ENCODE measurements around the gene PPP2R2C.

The PPP2R2C gene

GRCh38 chr4:6324999-6325787, 147.2 kb downstream of the PPP2R2C start:
- peak; percentile 19 for DNase-seq

DNA sequence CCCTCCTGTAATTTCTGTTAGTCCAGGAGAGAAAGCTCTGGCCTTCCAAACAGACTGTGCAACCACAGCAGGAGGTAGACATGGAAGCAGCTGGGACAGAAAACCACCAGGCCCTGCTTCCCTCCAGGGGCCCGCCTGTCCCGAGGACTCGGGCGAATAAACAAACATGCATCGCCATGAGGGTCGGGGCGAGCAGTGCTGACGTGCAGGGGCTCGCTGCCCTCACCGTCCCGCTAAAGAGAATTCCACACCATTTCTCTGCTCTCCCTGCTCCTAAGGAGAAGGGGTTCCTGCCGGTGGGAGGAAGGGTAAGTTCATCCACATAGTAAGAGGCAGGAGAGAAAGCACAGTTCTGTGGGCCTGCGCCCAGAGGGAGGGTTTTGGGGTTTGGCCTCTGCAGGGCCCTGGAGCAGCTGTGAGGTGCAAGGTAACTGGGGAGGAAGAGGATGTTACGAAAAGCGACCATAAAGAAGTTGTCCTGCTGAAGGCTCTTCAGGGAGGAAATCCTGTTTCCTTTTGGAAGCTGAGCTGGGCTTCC, 147.9 kb downstream of the PPP2R2C start:
- no peak for DNase-seq

GRCh38 chr4:6322761-6323566, 149.4 kb downstream of the PPP2R2C start:
- DNase-seq = no peak

DNA sequence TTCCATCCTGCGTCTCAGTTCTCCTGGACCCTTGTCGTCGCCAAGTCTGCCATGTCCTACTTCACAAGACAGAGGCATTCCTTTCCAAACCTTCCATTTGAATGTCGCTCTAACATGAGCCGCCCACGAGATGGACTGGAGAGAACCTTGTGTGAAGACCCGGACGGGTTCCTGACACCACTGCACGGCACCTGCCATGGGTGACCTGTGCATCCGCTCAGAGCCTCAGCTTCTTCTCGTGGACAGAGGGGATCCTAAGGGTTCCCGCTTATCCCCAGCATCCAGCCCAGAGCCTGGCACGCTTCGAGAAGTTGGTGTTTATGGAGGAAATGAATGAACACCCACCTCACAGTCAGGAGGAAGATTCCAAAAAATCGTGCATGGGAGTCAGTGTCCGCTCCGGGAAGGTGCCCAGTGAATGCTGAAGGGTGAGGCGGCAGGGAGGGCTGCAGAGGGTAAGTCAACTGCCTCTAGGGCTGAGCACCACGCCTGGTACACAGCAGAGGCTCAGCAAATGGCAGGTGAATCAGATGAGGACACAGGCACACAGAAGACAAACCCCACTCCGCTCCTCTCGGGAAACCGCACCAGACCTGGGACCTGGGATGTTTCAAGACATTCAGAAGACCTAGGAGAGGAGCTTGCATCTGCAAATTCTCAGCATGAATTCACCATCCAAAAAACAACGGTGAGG, 150.2 kb downstream of the PPP2R2C start:
- no peak for DNase-seq

DNA sequence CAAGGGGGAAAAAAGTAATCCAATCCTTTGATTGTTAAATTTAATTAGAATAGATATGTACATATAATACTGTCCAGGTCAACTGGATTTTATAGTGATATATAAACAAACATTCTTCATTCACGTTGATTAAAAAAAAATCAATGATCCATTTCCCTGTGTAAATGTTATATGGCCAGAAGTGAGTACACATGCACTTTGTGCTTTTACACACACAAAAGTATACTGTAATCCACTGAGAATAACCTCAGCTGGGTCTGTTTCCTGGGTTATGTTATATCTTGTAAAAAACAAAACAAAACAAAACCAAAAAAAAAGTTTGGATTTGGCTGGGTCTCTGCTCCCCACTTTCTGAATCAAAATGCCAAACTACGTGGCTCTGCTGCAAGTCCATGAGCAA, 151.1 kb downstream of the PPP2R2C start:
- no peak for DNase-seq

- DNase-seq = no peak
Measured at GRCh38 chr4:6320663-6321062, 151.8 kb downstream of the PPP2R2C start.

DNA sequence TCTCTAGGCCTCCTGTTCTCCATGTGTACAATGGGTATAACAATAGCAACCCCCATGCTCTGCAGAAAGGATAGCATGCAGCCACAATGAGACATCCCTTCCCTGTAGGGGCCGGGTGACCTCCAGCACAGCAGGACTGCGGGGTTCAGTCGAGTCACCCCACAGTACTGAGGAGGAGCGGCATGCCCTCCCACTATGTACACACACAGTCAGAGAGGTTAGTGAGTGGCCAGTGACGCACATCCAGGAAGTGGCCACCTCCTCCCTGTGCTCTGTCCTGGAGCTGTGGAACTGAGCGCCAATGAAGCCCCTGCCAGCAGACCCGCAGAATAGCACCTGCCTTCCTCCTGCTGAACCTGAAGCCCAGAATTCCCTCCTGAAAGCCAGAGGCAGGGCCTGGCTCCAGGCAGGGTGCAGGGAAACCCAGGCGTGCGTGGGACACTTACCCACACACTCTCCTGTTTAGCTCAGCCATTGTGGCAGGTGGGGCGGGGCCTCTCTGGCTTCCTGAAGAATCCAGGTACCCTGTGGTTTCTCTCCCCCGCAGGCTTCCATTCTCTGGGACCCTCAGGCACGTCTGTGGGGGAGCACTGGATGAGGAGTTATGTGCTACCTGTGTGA, 152.8 kb downstream of the PPP2R2C start:
- DNase-seq = no peak

- DNase-seq = no peak
Measured at GRCh38 chr4:6318206-6318605, 154.2 kb downstream of the PPP2R2C start.

DNA sequence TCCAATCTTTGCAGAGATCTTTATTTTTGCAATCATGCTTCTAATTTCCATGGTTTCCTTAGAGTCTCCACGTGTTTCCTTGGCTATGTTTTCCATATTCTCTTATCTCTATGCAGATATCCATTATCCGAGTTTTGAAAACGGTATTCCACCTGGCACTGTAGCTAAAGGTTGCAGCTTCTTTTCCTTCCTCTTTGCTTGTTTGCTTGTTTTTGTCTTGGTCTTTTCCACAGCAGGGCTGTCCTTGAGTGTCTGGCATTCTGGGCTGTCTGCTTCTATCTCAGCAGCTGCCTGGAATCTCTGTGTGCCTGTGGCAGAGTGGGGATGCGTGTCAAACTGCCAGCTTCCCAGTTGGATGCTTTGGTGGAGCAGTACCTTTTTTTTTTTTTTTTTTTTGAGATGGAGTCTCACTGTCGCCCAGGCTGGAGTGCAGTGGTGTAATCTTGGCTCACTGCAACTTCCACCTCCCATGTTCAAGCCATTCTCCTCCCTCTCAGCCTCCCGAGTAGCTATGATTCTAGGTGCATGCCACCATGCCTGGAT, 155.9 kb downstream of the PPP2R2C start:
- no peak for DNase-seq

GRCh38 chr4:6313216-6313615, 159.2 kb downstream of the PPP2R2C start:
- no peak for DNase-seq

DNA sequence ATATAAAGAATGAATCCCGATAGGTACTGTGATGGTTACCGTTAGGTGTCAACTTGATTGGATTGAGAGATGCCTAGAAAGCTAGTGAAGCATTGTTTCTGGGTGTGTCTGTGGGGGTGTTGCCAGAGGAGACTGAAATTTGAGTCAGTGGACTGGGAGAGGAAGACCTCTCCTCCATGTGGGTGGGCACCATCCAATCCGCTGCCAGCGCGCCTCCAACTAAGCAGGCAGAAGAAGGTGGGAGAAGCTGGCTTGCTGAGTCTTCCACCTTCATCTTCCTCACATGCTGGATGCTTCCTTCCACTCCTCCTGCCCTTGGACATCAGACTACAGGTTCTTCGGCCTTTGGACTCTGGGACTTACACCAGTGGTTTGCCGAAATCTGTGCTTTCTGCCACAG, 162.6 kb downstream of the PPP2R2C start:
- DNase-seq = no peak

DNA sequence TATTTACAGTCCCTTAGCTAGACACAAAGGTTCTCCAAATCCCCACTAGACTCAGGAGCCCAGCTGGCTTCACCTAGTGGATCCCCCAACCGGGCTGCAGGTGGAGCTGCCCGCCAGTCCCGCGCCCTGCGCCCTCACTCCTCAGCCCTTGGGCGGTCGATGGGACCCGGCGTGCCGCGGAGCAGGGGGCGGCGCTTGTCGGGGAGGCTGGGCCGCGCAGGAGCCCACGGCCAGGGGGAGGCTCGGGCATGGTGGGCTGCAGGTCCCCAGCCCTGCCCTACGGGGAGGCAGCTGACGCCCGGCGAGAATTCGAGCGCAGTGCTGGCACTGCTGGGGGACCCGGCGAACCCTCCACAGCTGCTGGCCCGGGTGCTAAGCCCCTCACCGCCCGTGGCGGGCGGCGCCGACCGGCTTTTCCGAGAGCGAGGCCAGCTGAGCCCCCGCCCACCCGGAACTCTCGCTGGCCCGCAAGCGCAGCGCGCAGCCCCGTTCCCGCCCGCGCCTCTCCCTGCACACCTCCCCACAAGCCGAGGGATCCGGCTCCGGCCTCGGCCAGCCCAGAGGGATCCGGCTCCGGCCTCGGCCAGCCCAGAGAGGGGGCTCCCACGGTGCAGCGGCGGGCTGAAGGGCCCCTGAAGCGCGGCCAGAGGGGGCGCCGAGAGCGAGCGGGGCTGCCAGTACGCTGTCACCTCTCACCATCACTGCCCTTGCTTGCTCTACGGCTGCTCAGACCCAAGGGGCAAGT, 163.3 kb downstream of the PPP2R2C start:
- no peak for DNase-seq

DNA sequence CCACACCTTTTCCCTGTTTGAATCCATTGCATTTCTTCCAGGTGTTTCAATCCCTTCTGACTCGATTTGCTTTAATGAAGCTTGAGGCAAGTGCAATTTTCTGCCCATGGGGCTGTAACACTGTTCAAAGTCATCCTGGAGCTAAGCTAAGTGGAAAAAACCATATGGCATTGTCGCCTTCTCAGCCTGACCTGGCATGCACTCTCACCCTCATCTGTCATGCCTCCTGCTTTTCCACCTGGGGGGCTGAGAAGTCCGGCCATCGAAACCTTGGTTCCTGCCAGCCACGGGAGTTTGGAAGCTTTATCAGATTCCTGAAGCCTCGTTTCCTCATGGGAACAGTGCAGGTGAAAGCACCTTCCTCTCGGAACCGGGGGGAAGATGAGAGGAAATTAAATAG, 164.5 kb downstream of the PPP2R2C start:
- no peak for DNase-seq

GRCh38 chr4:6307230-6307629, 165.2 kb downstream of the PPP2R2C start:
- DNase-seq = no peak

DNA sequence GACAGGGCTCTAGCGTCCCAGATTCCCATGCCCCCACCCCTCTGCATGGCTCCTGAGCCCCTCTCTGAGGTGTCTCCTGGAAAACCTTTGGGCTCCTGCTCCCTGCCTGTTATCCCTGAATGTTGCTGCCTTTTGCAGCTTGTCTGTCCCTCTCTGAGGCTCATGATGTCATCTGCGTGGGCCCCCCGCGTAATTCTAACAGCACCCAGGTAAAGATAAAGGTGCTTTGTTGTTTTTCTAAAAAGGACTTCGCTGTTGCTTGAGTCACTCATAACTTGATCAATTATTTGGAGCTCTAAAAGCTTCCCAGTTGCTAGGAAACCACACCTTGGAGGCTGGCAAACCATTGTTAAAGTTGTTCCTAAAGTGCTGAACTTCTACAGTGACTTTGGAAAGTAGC, 166.1 kb downstream of the PPP2R2C start:
- no peak for DNase-seq

- no peak for DNase-seq
Measured at GRCh38 chr4:6303943-6304342, 168.5 kb downstream of the PPP2R2C start.

DNA sequence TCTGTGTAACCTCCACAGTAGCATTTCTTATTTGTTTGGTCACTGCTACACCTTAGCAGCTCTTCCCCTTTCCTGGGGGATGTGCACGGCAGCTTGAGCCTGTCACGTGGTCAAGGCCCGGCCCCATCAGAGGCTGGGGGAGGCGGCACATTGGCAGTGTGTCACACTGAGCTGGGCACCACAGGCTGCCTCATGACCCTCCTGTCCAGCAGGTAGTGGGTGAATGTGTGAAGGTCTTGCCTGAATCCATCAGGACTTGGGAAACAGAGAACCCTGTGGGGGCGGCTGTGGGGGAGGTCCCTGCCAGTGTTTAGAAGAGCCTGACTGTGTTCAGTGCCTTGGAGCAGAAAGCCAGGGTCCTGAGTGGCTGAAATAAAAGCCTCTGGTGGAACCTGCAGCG, 169.5 kb downstream of the PPP2R2C start:
- no peak for DNase-seq

GRCh38 chr4:6301732-6302442, 170.5 kb downstream of the PPP2R2C start:
- DNase-seq = no peak

DNA sequence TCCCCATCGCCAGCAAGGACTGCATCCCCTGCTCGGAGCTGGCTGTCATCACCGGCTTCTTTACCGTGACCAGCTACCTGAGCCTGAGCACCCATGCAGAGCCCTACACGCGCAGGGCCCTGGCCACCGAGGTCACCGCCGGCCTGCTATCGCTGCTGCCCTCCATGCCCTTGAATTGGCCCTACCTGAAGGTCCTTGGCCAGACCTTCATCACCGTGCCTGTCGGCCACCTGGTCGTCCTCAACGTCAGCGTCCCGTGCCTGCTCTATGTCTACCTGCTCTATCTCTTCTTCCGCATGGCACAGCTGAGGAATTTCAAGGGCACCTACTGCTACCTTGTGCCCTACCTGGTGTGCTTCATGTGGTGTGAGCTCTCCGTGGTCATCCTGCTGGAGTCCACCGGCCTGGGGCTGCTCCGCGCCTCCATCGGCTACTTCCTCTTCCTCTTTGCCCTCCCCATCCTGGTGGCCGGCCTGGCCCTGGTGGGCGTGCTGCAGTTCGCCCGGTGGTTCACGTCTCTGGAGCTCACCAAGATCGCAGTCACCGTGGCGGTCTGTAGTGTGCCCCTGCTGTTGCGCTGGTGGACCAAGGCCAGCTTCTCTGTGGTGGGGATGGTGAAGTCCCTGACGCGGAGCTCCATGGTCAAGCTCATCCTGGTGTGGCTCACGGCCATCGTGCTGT, 171.2 kb downstream of the PPP2R2C start:
- no peak for DNase-seq

- no peak for DNase-seq
Measured at GRCh38 chr4:6300359-6300758, 172.1 kb downstream of the PPP2R2C start.

DNA sequence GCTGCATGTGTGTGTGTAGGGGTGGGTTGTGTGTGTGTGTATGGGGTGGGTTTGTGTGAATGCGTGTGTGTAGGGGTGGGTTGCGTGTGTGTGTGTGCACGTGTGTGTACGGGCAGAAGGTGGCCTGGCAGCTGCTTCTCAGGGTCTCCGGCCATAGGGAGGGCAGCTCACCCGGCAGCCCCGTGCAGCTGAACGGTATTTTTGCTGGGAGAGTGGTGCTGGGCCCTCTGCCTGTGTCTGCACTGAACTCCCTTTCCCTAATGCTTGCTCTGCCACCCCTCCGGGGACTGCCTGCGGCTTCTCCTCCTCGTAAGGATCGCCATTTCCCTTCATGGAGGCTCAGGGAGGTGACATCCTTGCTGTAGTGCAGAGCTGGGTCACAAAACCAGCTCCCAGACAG, 172.5 kb downstream of the PPP2R2C start:
- no peak for DNase-seq

Measured in hematopoietic multipotent progenitor cell treated with erythropoietin and hydrocortisone succinate and interleukin-3 and kit ligand, for 4 days (in vitro differentiated cells).